Tibial artery (tissue), 4 donors: ENCODE data around the gene RAB3IP.

Experiments used
- DNase-seq, 2 donors: peaks; one replicate each; pipeline ENCODE4 v3.0.0-alpha.2; 2019
- H3K27ac ChIP-seq, 2 donors: fragments of 200-600 bp; sonication (generic) in 1 of 2; 1 replicate in 1 of 2; 2 replicates in 1 of 2; pipeline ENCODE4 v1.5.1; 2018 to 2019; ENCODE audit warnings: mild to moderate bottlenecking in 1 of 2
- H3K27me3 ChIP-seq, 2 donors: fragments of 200-600 bp; sonication (generic) in 1 of 2; one replicate each; pipeline versions ENCODE4 v1.5.1 to v1.6.0; 2016 to 2019
- H3K36me3 ChIP-seq, 3 donors: fragments of 200-600 bp; sonication (generic) in 2 of 3; one replicate each; pipeline ENCODE4 v1.5.1; 2016 to 2019; ENCODE audit warnings: mild to moderate bottlenecking in 2 of 3
- H3K4me1 ChIP-seq, 4 donors: fragments of 200-600 bp; sonication (generic) in 2 of 4; 1 replicate in 3 of 4; 2 replicates in 1 of 4; pipeline ENCODE4 v1.5.1; 2016 to 2019
- H3K4me3 ChIP-seq, 2 donors: fragments of 200-600 bp; sonication (generic) in 1 of 2; 1 replicate in 1 of 2; 2 replicates in 1 of 2; pipeline ENCODE4 v1.5.1; 2018 to 2019; ENCODE audit warnings: mild to moderate bottlenecking in 2 of 2
- H3K9me3 ChIP-seq, 3 donors: fragments of 200-600 bp; sonication (generic) in 1 of 3; one replicate each; pipeline ENCODE4 v1.5.1; 2016 to 2019
- intact Hi-C: fragments of 100-400 bp; cut with DNase I; formaldehyde crosslinking; loops from one replicate; pipeline ENCODE4 v1.15.0; 2023; ENCODE audit warnings: low total_unique reads
- TF ChIP-seq, protein P1 (sequence below), 2 experiments: fragments of 200-600 bp in 1 of 2; fragments of 450-650 bp in 1 of 2; IDR thresholded peaks; one replicate each; pipeline ENCODE4 v1.5.1; 2017 to 2019; ENCODE audit warnings: antibody characterized with exemption in 2 of 2, mild to moderate bottlenecking in 1 of 2, moderate library complexity in 1 of 2

The RAB3IP gene

DNA sequence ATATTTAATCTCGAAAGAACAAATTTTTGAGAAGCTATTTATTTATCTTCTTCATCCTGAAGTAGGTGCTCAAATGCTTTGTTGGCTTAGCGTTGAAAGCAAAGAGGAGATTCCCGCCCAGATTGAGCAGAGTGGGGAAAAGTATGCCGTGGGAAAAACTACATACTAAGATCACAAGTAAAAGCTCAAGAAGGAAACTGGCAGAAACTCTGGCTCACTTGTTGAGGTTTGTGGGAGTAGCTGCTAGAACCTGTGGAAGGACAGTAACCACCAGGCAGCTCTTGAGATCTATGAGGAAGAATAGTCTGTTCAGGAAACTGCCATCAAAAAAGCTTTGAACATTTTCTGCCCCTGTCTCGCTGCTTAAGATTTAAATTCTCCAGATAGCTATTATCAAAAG lies 90.2 kb downstream of the RAB3IP start:
- Histone ChIP-seq H3K4me3 (no peak overlapping the region), H3K27ac (no peak overlapping the region), H3K4me1 (no peaks in the 10 kb centered on the region), H3K36me3 (no peaks in the 10 kb centered on the region), H3K9me3 (no peaks in the 10 kb centered on the region), H3K27me3 (no peaks in the 10 kb centered on the region)
- TF ChIP-seq, protein P1, sequence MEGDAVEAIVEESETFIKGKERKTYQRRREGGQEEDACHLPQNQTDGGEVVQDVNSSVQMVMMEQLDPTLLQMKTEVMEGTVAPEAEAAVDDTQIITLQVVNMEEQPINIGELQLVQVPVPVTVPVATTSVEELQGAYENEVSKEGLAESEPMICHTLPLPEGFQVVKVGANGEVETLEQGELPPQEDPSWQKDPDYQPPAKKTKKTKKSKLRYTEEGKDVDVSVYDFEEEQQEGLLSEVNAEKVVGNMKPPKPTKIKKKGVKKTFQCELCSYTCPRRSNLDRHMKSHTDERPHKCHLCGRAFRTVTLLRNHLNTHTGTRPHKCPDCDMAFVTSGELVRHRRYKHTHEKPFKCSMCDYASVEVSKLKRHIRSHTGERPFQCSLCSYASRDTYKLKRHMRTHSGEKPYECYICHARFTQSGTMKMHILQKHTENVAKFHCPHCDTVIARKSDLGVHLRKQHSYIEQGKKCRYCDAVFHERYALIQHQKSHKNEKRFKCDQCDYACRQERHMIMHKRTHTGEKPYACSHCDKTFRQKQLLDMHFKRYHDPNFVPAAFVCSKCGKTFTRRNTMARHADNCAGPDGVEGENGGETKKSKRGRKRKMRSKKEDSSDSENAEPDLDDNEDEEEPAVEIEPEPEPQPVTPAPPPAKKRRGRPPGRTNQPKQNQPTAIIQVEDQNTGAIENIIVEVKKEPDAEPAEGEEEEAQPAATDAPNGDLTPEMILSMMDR (IDR thresholded peaks at IDR 0.05), result no peak
- intact Hi-C loops, result no loop called here
- DNase-seq, result no peak

DNA sequence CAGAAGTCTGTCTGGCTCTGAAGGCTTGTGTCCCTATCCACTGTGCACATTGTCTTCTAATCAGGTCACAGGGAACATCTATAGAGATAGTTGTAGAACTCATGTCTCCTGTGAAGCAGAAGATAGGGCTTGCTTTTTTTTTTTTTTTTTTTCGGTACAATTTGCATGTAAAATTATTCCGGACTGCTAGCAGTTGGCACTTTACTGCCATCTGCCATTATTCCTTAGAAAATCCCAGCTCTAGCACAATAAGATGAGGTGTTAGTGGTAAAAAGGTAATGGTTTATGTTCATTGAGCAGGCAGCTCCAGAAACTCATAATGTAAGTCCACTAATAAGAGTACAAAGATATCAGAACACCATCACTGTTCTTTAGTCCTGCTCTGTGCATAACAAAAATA lies 95.0 kb downstream of the RAB3IP start:
- H3K36me3 ChIP-seq, result no peaks in the 10 kb centered on the region
- H3K27ac ChIP-seq, result no peak overlapping the region
- no peaks in the 10 kb centered on the region for H3K27me3 ChIP-seq
- H3K4me1 ChIP-seq, result peaks cover 0 to 11% (median 0%) of the 10 kb centered on the region in 4 donors
- no peak overlapping the region for H3K4me3 ChIP-seq
- TF ChIP-seq, protein P1 (IDR thresholded peaks at IDR 0.05), result no peak
- DNase-seq, result no peak
- intact Hi-C loops, result no loop called here
- no peaks in the 10 kb centered on the region for H3K9me3 ChIP-seq

DNA sequence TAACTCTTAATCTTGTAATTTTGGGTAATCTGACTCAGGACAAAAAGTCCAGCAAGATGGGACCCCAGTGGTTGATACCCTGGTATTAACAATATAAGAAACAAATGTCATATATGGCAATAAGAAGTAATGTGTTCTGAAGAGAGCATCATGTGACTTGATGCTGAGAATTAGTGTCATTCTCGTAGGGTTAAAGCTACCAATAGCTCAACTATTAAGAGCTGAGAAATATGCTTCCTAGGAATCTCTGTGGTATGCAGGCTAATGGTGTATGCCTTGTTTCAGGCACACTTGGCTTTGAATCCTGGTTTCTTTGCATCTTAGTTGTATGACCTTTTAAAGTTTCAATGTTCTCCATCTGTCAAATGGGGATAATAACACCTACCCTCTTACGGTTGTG lies 95.5 kb downstream of the RAB3IP start:
- H3K4me3 ChIP-seq, result no peak overlapping the region
- no peaks in the 10 kb centered on the region for H3K36me3 ChIP-seq
- intact Hi-C loops, result no loop called here
- H3K27me3 ChIP-seq, result no peaks in the 10 kb centered on the region
- H3K4me1 ChIP-seq, result peaks cover 0 to 11% (median 0%) of the 10 kb centered on the region in 4 donors
- no peak for DNase-seq
- no peaks in the 10 kb centered on the region for H3K9me3 ChIP-seq
- no peak overlapping the region for H3K27ac ChIP-seq
- TF ChIP-seq, protein P1 (IDR thresholded peaks at IDR 0.05), result no peak

DNA sequence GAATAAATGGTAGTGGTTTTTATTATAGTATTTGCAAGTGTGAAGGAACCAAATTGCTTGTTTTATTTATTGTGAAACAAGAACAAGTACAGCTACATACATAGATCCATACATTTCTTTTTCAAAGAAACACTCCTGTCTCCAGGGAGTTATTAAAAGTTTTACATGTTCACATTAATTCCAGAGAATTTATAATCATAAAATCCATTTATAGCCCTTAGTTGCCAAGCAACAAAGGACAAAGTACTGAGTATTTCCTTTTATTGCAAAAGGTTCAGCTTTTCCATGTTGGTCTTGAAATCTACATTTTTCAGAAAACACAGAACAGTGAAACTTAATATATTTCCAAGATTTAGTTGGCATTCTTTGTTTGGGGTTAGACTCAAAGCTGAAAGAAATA lies 95.9 kb downstream of the RAB3IP start:
- TF ChIP-seq, protein P1 (IDR thresholded peaks at IDR 0.05), result no peak
- intact Hi-C loops, result no loop called here
- no peak overlapping the region for H3K27ac ChIP-seq
- no peak for DNase-seq
- H3K4me3 ChIP-seq, result no peak overlapping the region
- no peaks in the 10 kb centered on the region for H3K9me3 ChIP-seq
- H3K27me3 ChIP-seq, result no peaks in the 10 kb centered on the region
- no peaks in the 10 kb centered on the region for H3K36me3 ChIP-seq
- peaks cover 0 to 11% (median 0%) of the 10 kb centered on the region in 4 donors for H3K4me1 ChIP-seq

DNA sequence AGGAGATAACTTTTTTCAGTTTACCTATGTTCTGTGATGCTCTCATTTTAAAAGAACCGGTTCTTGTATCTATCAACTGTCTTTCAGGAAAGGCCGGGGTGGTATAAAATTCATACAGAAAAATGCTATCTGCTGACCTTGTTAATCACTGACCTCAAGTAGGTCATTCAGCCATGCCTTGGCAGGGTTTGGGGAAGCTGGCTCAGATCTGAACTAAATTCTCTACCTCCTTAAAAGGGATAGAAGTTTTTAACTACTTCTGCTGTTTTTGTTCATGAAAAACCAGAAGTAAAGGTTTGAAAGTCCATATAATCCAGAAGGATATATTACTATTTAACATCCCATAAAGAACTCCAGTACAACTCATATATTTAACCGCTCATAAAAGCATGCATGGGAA lies 96.4 kb downstream of the RAB3IP start:
- Histone ChIP-seq H3K36me3 (no peaks in the 10 kb centered on the region), H3K4me1 (peaks cover 0 to 11% (median 0%) of the 10 kb centered on the region in 4 donors), H3K27me3 (no peaks in the 10 kb centered on the region), H3K9me3 (no peaks in the 10 kb centered on the region), H3K27ac (no peak overlapping the region), H3K4me3 (no peak overlapping the region)
- TF ChIP-seq, protein P1 (IDR thresholded peaks at IDR 0.05), result no peak
- intact Hi-C loops, result no loop called here
- DNase-seq, result no peak

DNA sequence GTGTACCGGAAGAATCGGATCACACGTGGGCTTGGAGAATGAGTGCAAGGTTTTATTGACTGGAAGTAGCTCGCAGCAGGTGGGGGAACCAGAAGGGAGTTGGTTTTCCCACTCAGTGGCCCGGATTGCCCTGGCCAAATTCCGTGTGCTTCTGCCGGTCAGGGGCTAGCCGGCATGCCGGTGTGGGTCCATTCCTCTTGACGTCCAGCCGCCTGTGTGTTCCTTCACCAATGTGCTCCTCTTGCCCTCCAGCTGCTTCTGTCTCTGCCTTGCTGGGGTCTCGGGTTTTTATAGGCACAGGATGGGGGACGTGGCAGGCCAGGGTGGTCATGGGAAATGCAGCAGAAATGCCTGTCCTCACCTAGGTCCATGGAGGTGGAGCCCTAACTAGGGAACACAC lies 97.4 kb downstream of the RAB3IP start:
- intact Hi-C loops, result no loop called here
- H3K4me3 ChIP-seq, result no peak overlapping the region
- no peak for DNase-seq
- H3K36me3 ChIP-seq, result no peaks in the 10 kb centered on the region
- TF ChIP-seq, protein P1 (IDR thresholded peaks at IDR 0.05), result no peak
- no peak overlapping the region for H3K27ac ChIP-seq
- H3K27me3 ChIP-seq, result no peaks in the 10 kb centered on the region
- peaks cover 0 to 11% (median 0%) of the 10 kb centered on the region in 4 donors for H3K4me1 ChIP-seq
- no peaks in the 10 kb centered on the region for H3K9me3 ChIP-seq
